Gastroesophageal sphincter (tissue), 4 donors: ENCODE measurements around the gene FNIP2. TPM values are rescaled to one million over a fixed set of nuclear protein-coding genes. Genes with fewer than 3 reads are reported as not detected.
A peak's percentile ranks its signal among the peaks of the same experiment; 100 is the strongest.

Experiments
- ATAC-seq: fragments of 150-250 bp; one replicate; pipeline ENCODE4 v1.9.1; 2016; ENCODE audit warnings: mild to moderate bottlenecking, moderate library complexity
- H3K27ac ChIP-seq, 4 donors: fragments of 200-600 bp; sonication (generic) in 3 of 4; 1 replicate in 3 of 4; 2 replicates in 1 of 4; pipeline ENCODE4 v1.5.1; 2016 to 2019
- H3K27me3 ChIP-seq: fragments of 200-600 bp; sonication (generic); one replicate; pipeline ENCODE4 v1.5.1; 2019
- H3K36me3 ChIP-seq, 2 donors: fragments of 200-600 bp; sonication (generic); one replicate each; pipeline ENCODE4 v1.5.1; 2019; ENCODE audit warnings: control low read depth in 1 of 2
- H3K4me1 ChIP-seq, 3 donors: fragments of 200-600 bp; sonication (generic); 1 replicate in 2 of 3; 2 replicates in 1 of 3; pipeline ENCODE4 v1.5.1; 2016 to 2019; ENCODE audit warnings: control low read depth in 2 of 3
- H3K4me3 ChIP-seq, 2 donors: fragments of 200-600 bp; sonication (generic); one replicate each; pipeline ENCODE4 v1.5.1; 2019; ENCODE audit warnings: mild to moderate bottlenecking in 1 of 2, moderate library complexity in 1 of 2
- H3K9me3 ChIP-seq, 3 donors: fragments of 200-600 bp; sonication (generic); one replicate each; pipeline ENCODE4 v1.5.1; 2017 to 2019; ENCODE audit warnings: control low read depth in 2 of 3
- EP300 ChIP-seq: sonication (generic); formaldehyde crosslinking; IDR thresholded peaks from one replicate; pipeline ENCODE4 v1.6.1; 2017; ENCODE audit warnings: antibody characterized with exemption, mild to moderate bottlenecking
- POLR2A ChIP-seq, 2 donors: fragments of 450-650 bp; IDR thresholded peaks; one replicate each; pipeline ENCODE4 v1.6.1; 2017; ENCODE audit warnings: antibody characterized with exemption in 2 of 2, mild to moderate bottlenecking in 2 of 2, moderate library complexity in 1 of 2
- POLR2AphosphoS5 ChIP-seq: sonication (generic); formaldehyde crosslinking; IDR thresholded peaks from one replicate; pipeline ENCODE4 v1.6.1; 2017; ENCODE audit warnings: antibody characterized with exemption
- WGBS, 2 donors: methylation state at CpG; one replicate each; pipeline ENCODE4 v1.1.5; 2018; ENCODE audit warnings: low coverage in 1 of 2; 5-methylcytosine and 5-hydroxymethylcytosine counted together
- total RNA-seq, 4 donors: library from RNA; depleted of rRNA; stranded (reverse); fragments of >200 nt; gene quantifications; one replicate each; pipeline ENCODE4 v1.1.0, GENCODE V29; 2016
- TF ChIP-seq, protein P1 (sequence below), 4 experiments: fragments of 200-600 bp in 2 of 4; fragments of 450-650 bp in 2 of 4; sonication (generic) in 1 of 4; IDR thresholded peaks; one replicate each; pipeline ENCODE4 v1.5.1; 2017 to 2019; ENCODE audit warnings: antibody characterized with exemption in 4 of 4, mild to moderate bottlenecking in 2 of 4, moderate library complexity in 2 of 4

The FNIP2 gene
- total RNA-seq, 4 donors from 2014 or later = 53.0 to 135 (median 70.5) TPM

DNA sequence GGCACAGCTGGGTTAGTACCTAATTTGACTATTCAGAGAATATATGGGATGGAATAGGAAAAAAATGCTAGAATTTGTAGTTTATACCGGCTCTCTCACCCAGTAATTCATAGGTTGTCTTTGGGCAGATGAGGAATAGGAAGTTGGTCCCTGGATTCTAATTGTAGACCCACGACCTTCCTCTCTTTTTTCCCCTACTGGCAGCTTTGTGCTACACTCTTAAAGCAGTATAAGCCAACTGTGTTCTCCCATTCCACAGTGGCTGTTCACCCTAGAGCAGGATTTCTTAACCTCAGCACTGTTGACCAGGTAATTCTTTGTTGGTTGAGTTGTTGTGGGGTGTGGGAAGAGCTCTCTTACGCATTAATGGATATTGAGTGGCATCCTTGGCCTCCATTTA lies 92.9 kb downstream of the FNIP2 start:
- peaks cover 8 to 70% of the 10 kb centered on the region in 2 donors for H3K36me3 ChIP-seq
- no peak for ATAC-seq

DNA sequence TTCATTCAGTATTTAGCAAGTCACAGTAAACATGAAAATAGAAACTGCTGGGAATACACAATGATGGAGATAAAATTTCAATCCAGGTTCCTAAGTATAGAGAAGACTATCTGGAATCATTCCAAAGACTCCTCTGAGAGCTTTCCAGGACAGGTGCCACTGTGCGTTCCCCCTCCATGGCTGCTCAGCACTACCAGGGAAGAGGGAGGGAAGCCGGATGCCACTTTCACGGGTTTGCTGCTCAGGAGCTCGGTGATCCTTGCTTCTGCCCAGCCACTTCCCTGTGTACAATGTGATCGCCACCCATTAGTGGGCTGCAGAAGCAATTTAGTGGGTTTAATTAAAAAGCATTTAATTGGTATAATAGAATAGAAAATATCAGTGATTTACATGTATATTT lies 94.5 kb downstream of the FNIP2 start:
- H3K27me3 ChIP-seq = no peaks in the 10 kb centered on the region
- TF ChIP-seq POLR2A (IDR thresholded peaks at IDR 0.05) = no peak
- TF ChIP-seq, protein P1, sequence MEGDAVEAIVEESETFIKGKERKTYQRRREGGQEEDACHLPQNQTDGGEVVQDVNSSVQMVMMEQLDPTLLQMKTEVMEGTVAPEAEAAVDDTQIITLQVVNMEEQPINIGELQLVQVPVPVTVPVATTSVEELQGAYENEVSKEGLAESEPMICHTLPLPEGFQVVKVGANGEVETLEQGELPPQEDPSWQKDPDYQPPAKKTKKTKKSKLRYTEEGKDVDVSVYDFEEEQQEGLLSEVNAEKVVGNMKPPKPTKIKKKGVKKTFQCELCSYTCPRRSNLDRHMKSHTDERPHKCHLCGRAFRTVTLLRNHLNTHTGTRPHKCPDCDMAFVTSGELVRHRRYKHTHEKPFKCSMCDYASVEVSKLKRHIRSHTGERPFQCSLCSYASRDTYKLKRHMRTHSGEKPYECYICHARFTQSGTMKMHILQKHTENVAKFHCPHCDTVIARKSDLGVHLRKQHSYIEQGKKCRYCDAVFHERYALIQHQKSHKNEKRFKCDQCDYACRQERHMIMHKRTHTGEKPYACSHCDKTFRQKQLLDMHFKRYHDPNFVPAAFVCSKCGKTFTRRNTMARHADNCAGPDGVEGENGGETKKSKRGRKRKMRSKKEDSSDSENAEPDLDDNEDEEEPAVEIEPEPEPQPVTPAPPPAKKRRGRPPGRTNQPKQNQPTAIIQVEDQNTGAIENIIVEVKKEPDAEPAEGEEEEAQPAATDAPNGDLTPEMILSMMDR (IDR thresholded peaks at IDR 0.05) = no peak
- no peak for TF ChIP-seq POLR2AphosphoS5
- TF ChIP-seq EP300 = no peak
- H3K4me1 ChIP-seq = peaks cover 0 to 3% (median 0%) of the 10 kb centered on the region in 3 donors
- peaks cover 8 to 85% of the 10 kb centered on the region in 2 donors for H3K36me3 ChIP-seq
- H3K9me3 ChIP-seq = no peaks in the 10 kb centered on the region
- H3K27ac ChIP-seq = no peak overlapping the region
- no peak overlapping the region for H3K4me3 ChIP-seq
- 92 to 93% methylated on average over 4 to 5 of the region's 5 CpGs for WGBS, 2 donors
- no peak for ATAC-seq

More for the DNA sequence above, 92.9 kb downstream of the FNIP2 start:
- H3K9me3 ChIP-seq = no peaks in the 10 kb centered on the region
- TF ChIP-seq POLR2A (IDR thresholded peaks at IDR 0.05) (no peak), EP300 (no peak), POLR2AphosphoS5 (no peak)
- TF ChIP-seq, protein P1 (IDR thresholded peaks at IDR 0.05) = no peak
- no peaks in the 10 kb centered on the region for H3K27me3 ChIP-seq
- H3K27ac ChIP-seq = no peak overlapping the region
- no peak overlapping the region for H3K4me3 ChIP-seq
- WGBS, 2 donors = 79 to 82% methylated on average over 3 of the region's 3 CpGs
- H3K4me1 ChIP-seq = peaks cover 0 to 6% (median 3%) of the 10 kb centered on the region in 3 donors

DNA sequence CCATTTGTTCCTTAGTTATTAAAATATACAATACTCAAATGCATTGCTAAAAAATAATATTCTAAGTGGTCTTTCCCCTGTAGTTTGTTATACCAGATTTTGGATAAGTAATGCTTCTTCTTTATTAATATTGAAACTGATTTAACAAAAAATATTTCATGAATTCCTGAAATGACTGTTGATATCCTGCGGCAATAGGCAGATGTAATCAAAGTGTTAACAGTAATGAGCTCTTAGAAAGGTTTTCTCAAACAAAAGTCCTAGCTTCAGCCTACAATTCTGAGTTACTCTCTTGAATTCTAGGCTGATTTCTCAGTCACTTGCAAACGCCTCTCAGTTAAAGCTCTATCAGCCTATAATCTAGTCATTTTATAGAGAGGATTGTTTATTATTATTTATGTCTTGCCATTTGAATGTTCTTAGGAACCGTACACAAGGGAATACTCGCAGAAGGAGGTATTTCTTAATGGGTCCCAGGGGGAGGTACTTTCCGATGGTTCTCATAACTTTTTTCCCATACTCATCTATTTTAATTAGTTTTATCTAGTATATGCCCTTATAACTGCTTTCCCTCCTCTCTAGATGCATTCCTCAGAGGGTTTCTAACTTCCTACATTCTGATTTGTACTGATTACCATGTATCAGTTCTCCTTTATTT lies 96.8 kb downstream of the FNIP2 start:
- no peak overlapping the region for H3K4me3 ChIP-seq
- 66 to 73% methylated on average over 5 of the region's 5 CpGs for WGBS, 2 donors
- no peak overlapping the region for H3K27ac ChIP-seq
- peaks cover 8 to 88% of the 10 kb centered on the region in 2 donors for H3K36me3 ChIP-seq
- ATAC-seq = no peak
- H3K4me1 ChIP-seq = peaks cover 0 to 5% (median 0%) of the 10 kb centered on the region in 3 donors
- no peaks in the 10 kb centered on the region for H3K9me3 ChIP-seq
- TF ChIP-seq POLR2A (IDR thresholded peaks at IDR 0.05) (no peak), POLR2AphosphoS5 (no peak), EP300 (no peak)
- TF ChIP-seq, protein P1 (IDR thresholded peaks at IDR 0.05) = no peak
- no peaks in the 10 kb centered on the region for H3K27me3 ChIP-seq

DNA sequence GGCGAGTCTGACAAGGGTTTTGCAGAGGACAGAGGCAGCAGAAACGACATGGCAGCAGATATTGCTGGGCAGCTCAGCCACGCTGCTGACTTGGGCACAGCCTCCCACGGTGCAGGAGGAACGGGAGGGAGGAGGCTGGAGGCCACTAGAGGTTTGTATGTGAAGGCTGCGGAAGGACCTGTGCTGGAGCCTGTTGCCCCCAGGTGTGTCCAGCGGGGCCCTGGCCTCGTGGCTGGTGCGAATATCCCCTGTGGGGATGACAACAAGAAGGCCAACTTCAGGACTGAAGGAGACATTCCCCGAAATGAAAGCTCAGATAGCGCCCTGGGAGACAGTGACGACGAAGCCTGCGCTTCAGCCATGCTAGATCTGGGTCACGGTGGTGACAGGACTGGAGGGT lies 100.2 kb downstream of the FNIP2 start:
- 86% methylated on average over 6 of the region's 15 CpGs; no CpG with 5 or more reads in 1 of the 2 donors for WGBS, 2 donors
- no peaks in the 10 kb centered on the region for H3K27me3 ChIP-seq
- TF ChIP-seq EP300 (no peak), POLR2A (IDR thresholded peaks at IDR 0.05) (no peak), POLR2AphosphoS5 (no peak)
- TF ChIP-seq, protein P1 (IDR thresholded peaks at IDR 0.05) = no peak
- peaks cover 0 to 23% (median 0%) of the 10 kb centered on the region in 3 donors for H3K4me1 ChIP-seq
- H3K27ac ChIP-seq = no peak overlapping the region
- H3K36me3 ChIP-seq = peaks cover 0 to 67% of the 10 kb centered on the region in 2 donors
- ATAC-seq = no peak
- H3K4me3 ChIP-seq = no peak overlapping the region
- no peaks in the 10 kb centered on the region for H3K9me3 ChIP-seq

DNA sequence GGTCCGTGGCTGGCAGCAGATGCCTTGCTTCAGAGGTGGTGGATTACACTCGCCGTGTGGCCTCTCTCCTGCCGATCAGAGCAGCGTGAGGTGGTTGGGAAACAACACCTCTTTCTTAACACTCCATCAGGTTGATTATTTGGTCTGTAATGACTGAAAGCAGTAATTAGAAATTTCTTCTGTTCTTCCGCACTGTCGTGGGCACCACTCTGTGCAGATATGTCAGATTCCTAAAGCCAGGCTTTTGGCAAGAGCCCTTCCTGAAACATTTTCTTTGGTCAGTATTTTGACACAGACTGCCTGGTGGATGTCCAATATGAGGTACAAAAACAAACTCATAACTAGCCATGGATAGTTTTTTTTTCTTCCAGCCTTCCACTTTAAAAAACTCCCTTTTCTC lies 100.9 kb downstream of the FNIP2 start:
- no peak for ATAC-seq
- Histone ChIP-seq H3K4me1 (peaks cover 0 to 25% (median 0%) of the 10 kb centered on the region in 3 donors), H3K27me3 (no peaks in the 10 kb centered on the region), H3K9me3 (no peaks in the 10 kb centered on the region), H3K36me3 (peaks cover 0 to 59% of the 10 kb centered on the region in 2 donors), H3K27ac (peak overlapping the region in 1 of 4 donors; percentile 33), H3K4me3 (no peak overlapping the region)
- 60 to 67% methylated on average over 2 to 4 of the region's 7 CpGs for WGBS, 2 donors
- no peak for TF ChIP-seq POLR2AphosphoS5
- TF ChIP-seq, protein P1 (IDR thresholded peaks at IDR 0.05) = no peak
- TF ChIP-seq EP300 = no peak
- TF ChIP-seq POLR2A (IDR thresholded peaks at IDR 0.05) = no peak
